Skeletal muscle satellite cell (primary cell): ENCODE measurements around the gene CCDC137.
A peak's percentile ranks its signal among the peaks of the same experiment; 100 is the strongest.

Experiments used
- H3K27me3 ChIP-seq: 2 replicates; pipeline ENCODE4 v1.7.0; 2013; ENCODE audit warnings: low read length; ENCODE audit not compliant: control insufficient read depth, insufficient read depth
- H3K36me3 ChIP-seq: 2 replicates; pipeline ENCODE4 v1.7.0; 2013; ENCODE audit warnings: mild to moderate bottlenecking, control low read depth, low read length; ENCODE audit not compliant: insufficient read depth
- H3K4me1 ChIP-seq: 2 replicates; pipeline ENCODE4 v1.7.0; 2013; ENCODE audit warnings: low read length; ENCODE audit not compliant: control insufficient read depth, insufficient read depth
- H3K4me2 ChIP-seq: 2 replicates; pipeline ENCODE4 v1.7.0; 2013; ENCODE audit warnings: mild to moderate bottlenecking, low read length
- H3K4me3 ChIP-seq: 2 replicates; pipeline ENCODE4 v1.7.0; 2013; ENCODE audit warnings: low read length
- H3K9ac ChIP-seq: 2 replicates; pipeline ENCODE4 v1.7.0; 2013; ENCODE audit warnings: mild to moderate bottlenecking, low read depth, low read length, moderate library complexity
- H3K9me3 ChIP-seq: replicated peaks from 2 replicates; pipeline ENCODE4 v1.7.0; 2013; ENCODE audit warnings: mild to moderate bottlenecking, control low read depth, low read length

Gene CCDC137

DNA sequence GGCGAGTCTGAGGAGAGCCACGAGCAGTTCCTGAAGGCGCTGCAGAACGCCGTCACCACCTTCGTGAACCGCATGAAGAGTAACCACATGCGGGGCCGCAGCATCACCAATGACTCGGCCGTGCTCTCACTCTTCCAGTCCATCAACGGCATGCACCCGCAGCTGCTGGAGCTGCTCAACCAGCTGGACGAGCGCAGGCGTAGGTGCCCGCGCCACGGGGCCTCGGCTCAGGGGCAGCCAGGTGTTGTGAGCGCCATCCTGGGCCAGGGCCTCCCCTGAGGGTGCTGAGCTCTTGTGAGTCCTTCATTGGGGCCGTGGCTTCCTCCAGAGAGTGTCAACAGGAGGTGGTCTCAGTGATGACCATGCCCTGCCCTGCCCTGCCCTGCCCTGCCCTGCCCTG, 29.3 kb downstream of the CCDC137 start:
- no peak overlapping the region for H3K4me3 ChIP-seq
- peaks cover 83% of the 10 kb centered on the region for H3K36me3 ChIP-seq
- no peaks in the 10 kb centered on the region for H3K9me3 ChIP-seq
- H3K9ac ChIP-seq = no peak overlapping the region
- no peaks in the 10 kb centered on the region for H3K4me1 ChIP-seq
- no peak overlapping the region for H3K4me2 ChIP-seq
- H3K27me3 ChIP-seq = no peaks in the 10 kb centered on the region

GRCh38 chr17:81696218-81696941, 29.8 kb downstream of the CCDC137 start:
- H3K4me3 ChIP-seq = no peak overlapping the region
- H3K36me3 ChIP-seq = peaks cover 83% of the 10 kb centered on the region
- no peak overlapping the region for H3K4me2 ChIP-seq
- H3K9ac ChIP-seq = no peak overlapping the region
- H3K4me1 ChIP-seq = peaks cover 3% of the 10 kb centered on the region
- no peaks in the 10 kb centered on the region for H3K27me3 ChIP-seq
- no peaks in the 10 kb centered on the region for H3K9me3 ChIP-seq

GRCh38 chr17:81697261-81698044, 30.9 kb downstream of the CCDC137 start:
- Histone ChIP-seq H3K4me3 (no peak overlapping the region), H3K9ac (no peak overlapping the region), H3K36me3 (peaks cover 83% of the 10 kb centered on the region), H3K27me3 (no peaks in the 10 kb centered on the region), H3K4me1 (peaks cover 14% of the 10 kb centered on the region), H3K4me2 (no peak overlapping the region), H3K9me3 (no peaks in the 10 kb centered on the region)

DNA sequence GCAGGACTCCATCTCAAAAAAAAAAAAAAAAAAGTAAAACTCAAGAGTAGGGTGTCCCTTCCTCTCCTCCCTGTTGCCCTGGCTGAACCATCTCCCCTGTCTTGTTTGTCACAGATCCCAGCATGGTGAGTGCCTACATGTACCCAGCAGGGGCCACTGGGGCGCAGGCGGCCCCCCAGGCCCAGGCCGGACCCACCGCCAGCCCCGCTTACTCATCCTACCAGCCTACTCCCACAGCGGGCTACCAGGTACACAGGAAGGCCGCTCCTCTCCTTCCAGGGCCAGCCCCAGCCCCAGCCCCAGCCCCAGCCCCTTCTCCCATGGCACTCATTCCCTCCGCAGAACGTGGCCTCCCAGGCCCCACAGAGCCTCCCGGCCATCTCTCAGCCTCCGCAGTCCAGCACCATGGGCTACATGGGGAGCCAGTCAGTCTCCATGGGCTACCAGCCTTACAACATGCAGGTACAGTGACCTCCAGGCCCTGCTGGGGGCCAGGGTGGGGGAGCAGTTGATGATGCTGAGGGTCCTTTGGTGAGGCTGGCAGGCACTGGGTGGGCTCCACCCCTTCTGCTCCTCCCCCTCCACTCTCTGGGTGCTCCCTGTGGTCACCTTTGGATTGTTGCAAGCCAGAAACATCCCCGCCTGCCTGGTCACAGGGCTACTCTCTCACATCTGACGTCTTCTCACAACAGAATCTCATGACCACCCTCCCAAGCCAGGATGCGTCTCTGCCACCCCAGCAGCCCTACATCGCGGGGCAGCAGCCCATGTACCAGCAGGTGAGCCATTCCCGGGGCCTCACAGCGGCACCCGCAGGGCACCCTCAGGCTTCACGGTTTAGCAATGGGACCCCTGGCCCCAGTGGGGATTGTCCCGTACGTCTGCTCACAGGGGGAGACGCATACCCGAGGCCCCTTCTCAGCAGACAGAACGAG, 34.1 kb downstream of the CCDC137 start:
- peak overlapping the region; percentile 98 for H3K4me2 ChIP-seq
- no peaks in the 10 kb centered on the region for H3K9me3 ChIP-seq
- H3K4me3 ChIP-seq = no peak overlapping the region
- peaks cover 25% of the 10 kb centered on the region for H3K4me1 ChIP-seq
- peaks cover 68% of the 10 kb centered on the region for H3K36me3 ChIP-seq
- H3K27me3 ChIP-seq = no peaks in the 10 kb centered on the region
- H3K9ac ChIP-seq = no peak overlapping the region

DNA sequence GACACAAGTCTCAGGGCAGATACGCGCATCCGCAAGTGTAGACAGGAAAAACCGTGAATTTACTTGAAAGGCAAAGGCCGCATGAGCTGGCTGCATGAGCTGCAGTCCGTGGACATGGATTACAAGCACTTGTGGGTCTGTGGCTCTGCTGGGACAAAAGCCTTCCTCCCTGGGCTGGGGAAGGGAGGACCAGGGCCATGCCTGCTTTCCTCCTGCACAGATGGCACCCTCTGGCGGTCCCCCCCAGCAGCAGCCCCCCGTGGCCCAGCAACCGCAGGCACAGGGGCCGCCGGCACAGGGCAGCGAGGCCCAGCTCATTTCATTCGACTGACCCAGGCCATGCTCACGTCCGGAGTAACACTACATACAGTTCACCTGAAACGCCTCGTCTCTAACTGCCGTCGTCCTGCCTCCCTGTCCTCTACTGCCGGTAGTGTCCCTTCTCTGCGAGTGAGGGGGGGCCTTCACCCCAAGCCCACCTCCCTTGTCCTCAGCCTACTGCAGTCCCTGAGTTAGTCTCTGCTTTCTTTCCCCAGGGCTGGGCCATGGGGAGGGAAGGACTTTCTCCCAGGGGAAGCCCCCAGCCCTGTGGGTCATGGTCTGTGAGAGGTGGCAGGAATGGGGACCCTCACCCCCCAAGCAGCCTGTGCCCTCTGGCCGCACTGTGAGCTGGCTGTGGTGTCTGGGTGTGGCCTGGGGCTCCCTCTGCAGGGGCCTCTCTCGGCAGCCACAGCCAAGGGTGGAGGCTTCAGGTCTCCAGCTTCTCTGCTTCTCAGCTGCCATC, 34.9 kb downstream of the CCDC137 start:
- peaks cover 25% of the 10 kb centered on the region for H3K4me1 ChIP-seq
- no peaks in the 10 kb centered on the region for H3K27me3 ChIP-seq
- H3K9ac ChIP-seq = peak overlapping the region; percentile 99
- peak overlapping the region; percentile 98 for H3K4me2 ChIP-seq
- H3K4me3 ChIP-seq = peak overlapping the region; percentile 50
- peaks cover 68% of the 10 kb centered on the region for H3K36me3 ChIP-seq
- no peaks in the 10 kb centered on the region for H3K9me3 ChIP-seq

DNA sequence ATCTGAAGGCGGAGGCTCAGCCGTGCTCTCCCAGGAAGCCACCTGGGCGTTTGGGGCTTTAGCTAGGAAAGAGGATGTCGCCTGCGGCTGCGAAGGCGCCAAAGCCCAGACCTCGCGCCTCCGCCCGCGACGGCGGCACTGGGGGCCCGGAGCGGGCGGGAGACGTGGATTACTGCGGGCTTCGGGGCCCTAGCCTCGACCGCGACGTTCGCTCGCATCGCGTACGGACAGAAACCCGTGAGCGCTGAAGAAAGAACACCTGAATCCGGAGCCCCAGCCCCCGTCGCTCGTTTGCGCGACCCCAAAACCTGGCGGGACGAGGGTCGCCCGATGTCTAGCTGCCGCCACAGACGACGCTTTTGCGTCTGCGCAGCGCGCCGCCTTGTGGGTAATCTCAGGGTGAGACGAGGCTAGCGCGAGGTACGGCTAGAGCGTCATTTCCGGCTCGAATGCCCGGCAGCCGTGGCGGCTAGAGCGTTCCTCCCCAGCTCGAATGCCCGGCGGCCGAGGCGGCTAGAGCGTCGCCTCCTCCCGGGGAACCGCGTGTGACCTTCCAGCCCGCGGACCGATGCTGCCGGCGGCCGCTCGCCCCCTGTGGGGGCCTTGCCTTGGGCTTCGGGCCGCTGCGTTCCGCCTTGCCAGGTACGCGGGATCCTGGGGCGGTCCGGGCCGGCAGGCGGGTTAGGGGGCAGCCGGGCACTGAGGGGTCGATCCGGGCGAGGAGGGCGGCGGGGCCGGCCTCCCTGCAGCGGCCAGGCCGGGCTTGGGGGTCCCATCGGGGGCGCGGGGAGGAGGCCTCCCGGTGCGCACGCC, 36.6 kb downstream of the CCDC137 start, which contains the start of gene MRPL12:
MRPL12 (plus strand) TSS at position 434 of the 813 bp plus-strand sequence; CDS start at position 569, 135 bp downstream.
- Histone ChIP-seq H3K9ac (peak within 1 kb of the TSS; percentile 99), H3K4me3 (peak within 1 kb of the TSS; percentile 91), H3K27me3 (no peaks in the 10 kb centered on the region), H3K4me1 (peaks cover 25% of the 10 kb centered on the region), H3K36me3 (peaks cover 69% of the 10 kb centered on the region), H3K4me2 (peak within 1 kb of the TSS; percentile 98), H3K9me3 (no peaks in the 10 kb centered on the region)

DNA sequence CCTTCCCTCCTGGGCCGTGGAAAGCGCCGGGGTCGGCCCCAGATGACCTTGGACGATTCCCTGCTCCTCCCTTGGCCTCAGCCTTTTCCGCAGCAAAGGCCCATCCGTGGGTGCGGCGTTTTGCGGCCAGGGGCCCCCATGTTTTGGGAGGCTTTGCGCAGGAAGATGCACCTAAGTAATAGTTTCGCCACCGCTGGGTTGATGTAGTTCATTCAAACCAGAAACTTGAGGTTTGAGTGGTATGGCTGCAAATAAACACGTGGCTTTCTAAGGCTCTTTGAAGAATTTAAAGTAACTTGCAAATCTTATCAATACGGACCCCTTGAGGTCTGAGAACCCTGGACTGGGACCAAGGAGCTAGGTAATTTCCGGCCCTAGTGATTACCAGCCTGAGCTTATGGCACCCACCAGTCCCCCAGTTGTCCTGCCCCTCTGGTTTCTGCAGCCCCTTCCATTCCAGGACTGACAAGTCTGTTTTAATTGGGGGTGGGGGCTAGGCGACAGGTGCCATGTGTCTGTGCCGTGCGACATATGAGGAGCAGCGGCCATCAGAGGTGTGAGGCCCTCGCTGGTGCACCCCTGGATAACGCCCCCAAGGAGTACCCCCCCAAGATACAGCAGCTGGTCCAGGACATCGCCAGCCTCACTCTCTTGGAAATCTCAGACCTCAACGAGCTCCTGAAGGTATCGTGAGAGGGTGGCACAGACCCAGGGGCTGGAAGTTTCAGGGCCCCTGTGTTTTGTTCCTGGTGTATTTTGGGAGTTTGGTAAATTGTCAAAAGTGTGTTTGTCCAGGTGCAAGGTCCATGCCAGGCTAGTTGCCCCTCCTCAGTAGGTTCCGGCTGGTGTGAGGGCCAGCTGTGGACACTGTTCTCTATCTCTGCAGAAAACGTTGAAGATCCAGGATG, 37.5 kb downstream of the CCDC137 start:
- Histone ChIP-seq H3K4me1 (peaks cover 25% of the 10 kb centered on the region), H3K4me3 (peak overlapping the region; percentile 91), H3K9ac (peak overlapping the region; percentile 99), H3K27me3 (no peaks in the 10 kb centered on the region), H3K9me3 (no peaks in the 10 kb centered on the region), H3K36me3 (peaks cover 65% of the 10 kb centered on the region), H3K4me2 (peak overlapping the region; percentile 98)

DNA sequence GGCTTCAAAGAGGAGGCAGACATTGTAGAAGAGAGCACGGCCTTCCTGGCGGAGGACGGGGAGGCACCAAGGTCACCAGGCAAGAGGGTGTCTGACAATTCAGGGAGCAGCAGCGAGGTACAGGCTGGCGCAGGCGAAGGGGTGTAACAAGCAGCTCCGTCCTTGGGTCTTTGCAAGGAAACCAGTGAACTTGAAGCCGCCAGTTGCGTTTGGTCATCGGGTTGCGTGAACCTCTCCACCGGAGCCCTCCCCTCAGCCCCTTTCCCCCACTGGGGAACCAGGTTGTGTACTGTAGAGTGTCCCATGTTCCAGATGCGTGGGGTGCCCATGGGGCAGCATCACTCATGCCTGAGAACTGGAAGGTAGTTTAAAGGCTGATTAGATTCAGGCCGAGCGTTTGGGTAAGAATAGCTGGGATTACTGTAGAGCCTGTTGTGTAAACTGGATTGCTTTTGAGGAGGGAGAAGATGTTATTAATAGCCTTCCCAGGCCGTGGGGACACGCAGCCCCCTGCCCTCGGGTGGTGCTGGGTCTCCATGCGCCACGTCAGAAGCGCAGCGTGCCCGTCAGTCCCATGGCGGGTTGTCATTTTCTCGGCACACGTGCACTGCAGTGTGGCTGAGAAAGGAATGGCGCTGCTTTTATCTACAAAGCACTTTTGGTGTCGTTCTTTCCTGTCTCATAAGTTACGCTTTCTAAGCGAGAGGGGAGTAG, 39.1 kb downstream of the CCDC137 start:
- Histone ChIP-seq H3K36me3 (peaks cover 58% of the 10 kb centered on the region), H3K4me1 (peaks cover 31% of the 10 kb centered on the region), H3K9ac (no peak overlapping the region), H3K27me3 (no peaks in the 10 kb centered on the region), H3K4me2 (no peak overlapping the region), H3K9me3 (no peaks in the 10 kb centered on the region), H3K4me3 (no peak overlapping the region)

- no peaks in the 10 kb centered on the region for H3K27me3 ChIP-seq
- peaks cover 35% of the 10 kb centered on the region for H3K4me1 ChIP-seq
- H3K36me3 ChIP-seq = peaks cover 53% of the 10 kb centered on the region
- no peak overlapping the region for H3K4me3 ChIP-seq
- no peaks in the 10 kb centered on the region for H3K9me3 ChIP-seq
- no peak overlapping the region for H3K9ac ChIP-seq
- H3K4me2 ChIP-seq = no peak overlapping the region
Measured at GRCh38 chr17:81706232-81706611, 39.7 kb downstream of the CCDC137 start.
